Activated CD8-positive, alpha-beta memory T cell treated with anti-CD3 and anti-CD28 coated beads for 4 hours (primary cell): ENCODE results near the gene OASL.

Experiments
- DNase-seq, 2 donors: peaks; one replicate each; pipeline ENCODE4 v3.0.0-alpha.2; 2020; ENCODE audit warnings: low read depth in 2 of 2

The OASL gene

GRCh38 chr12:120991965-120992364, 47.1 kb downstream of the OASL start:
- no peak for DNase-seq

- DNase-seq = no peak
Observed at GRCh38 chr12:120990487-120991055, 48.5 kb downstream of the OASL start.

GRCh38 chr12:120989687-120990086, 49.4 kb downstream of the OASL start:
- no peak for DNase-seq

GRCh38 chr12:120988658-120989057, 50.4 kb downstream of the OASL start:
- no peak for DNase-seq

GRCh38 chr12:120988234-120988633, 50.8 kb downstream of the OASL start:
- no peak for DNase-seq

- DNase-seq = no peak
Observed at GRCh38 chr12:120984351-120984898, 54.6 kb downstream of the OASL start.

GRCh38 chr12:120983759-120984158, 55.3 kb downstream of the OASL start:
- no peak for DNase-seq

GRCh38 chr12:120982659-120983058, 56.4 kb downstream of the OASL start:
- DNase-seq = no peak

GRCh38 chr12:120981407-120981941, 57.6 kb downstream of the OASL start:
- no peak for DNase-seq

GRCh38 chr12:120980800-120981368, 58.2 kb downstream of the OASL start:
- DNase-seq = no peak

GRCh38 chr12:120979862-120980696, 59.0 kb downstream of the OASL start:
- no peak for DNase-seq

GRCh38 chr12:120979220-120979861, 59.7 kb downstream of the OASL start:
- DNase-seq = no peak

GRCh38 chr12:120978296-120979219, 60.5 kb downstream of the OASL start, which contains the start of gene HNF1A:
HNF1A (plus strand) TSS chr12:120978543; CDS start chr12:120978769, 226 bp downstream.
- no peak for DNase-seq

GRCh38 chr12:120977531-120978295, 61.3 kb downstream of the OASL start:
- DNase-seq = no peak

- DNase-seq = no peak
Observed at GRCh38 chr12:120972870-120973543, 66.0 kb downstream of the OASL start.

- DNase-seq = no peak
Observed at GRCh38 chr12:120971299-120972180, 67.5 kb downstream of the OASL start.

GRCh38 chr12:120970310-120970709, 68.7 kb downstream of the OASL start:
- DNase-seq = no peak
